HG03520 (cell line): ENCODE results near the gene PLEKHA5.
"Not testable (repeated sequence)": the region's sequence is repeated elsewhere in the genome, so short reads cannot be mapped to it uniquely, and the experiment has no call there.

ENCODE experiments used
- ATAC-seq: cut with Tn5 transposase; IDR thresholded peaks from one replicate; pipeline ENCODE4 v1.9.1; 2021; ENCODE audit warnings: mild to moderate bottlenecking, moderate library complexity; ENCODE audit not compliant: unreplicated experiment

PLEKHA5 gene, protein sequence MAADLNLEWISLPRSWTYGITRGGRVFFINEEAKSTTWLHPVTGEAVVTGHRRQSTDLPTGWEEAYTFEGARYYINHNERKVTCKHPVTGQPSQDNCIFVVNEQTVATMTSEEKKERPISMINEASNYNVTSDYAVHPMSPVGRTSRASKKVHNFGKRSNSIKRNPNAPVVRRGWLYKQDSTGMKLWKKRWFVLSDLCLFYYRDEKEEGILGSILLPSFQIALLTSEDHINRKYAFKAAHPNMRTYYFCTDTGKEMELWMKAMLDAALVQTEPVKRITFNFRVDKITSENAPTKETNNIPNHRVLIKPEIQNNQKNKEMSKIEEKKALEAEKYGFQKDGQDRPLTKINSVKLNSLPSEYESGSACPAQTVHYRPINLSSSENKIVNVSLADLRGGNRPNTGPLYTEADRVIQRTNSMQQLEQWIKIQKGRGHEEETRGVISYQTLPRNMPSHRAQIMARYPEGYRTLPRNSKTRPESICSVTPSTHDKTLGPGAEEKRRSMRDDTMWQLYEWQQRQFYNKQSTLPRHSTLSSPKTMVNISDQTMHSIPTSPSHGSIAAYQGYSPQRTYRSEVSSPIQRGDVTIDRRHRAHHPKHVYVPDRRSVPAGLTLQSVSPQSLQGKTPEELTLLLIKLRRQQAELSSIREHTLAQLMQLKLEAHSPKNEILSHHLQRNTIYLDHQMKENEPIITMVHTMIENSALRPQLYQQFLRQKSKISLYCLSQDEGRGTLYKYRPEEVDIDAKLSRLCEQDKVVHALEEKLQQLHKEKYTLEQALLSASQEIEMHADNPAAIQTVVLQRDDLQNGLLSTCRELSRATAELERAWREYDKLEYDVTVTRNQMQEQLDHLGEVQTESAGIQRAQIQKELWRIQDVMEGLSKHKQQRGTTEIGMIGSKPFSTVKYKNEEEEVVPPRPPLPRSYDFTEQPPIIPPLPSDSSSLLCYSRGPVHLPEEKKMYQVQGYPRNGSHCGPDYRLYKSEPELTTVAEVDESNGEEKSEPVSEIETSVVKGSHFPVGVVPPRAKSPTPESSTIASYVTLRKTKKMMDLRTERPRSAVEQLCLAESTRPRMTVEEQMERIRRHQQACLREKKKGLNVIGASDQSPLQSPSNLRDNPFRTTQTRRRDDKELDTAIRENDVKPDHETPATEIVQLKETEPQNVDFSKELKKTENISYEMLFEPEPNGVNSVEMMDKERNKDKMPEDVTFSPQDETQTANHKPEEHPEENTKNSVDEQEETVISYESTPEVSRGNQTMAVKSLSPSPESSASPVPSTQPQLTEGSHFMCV

GRCh38 chr12:19129486-19130223 lies at the start of gene PLEKHA5:
PLEKHA5 (plus strand) TSS chr12:19129733; CDS start chr12:19129800, 67 bp downstream.
- no peak for ATAC-seq

DNA sequence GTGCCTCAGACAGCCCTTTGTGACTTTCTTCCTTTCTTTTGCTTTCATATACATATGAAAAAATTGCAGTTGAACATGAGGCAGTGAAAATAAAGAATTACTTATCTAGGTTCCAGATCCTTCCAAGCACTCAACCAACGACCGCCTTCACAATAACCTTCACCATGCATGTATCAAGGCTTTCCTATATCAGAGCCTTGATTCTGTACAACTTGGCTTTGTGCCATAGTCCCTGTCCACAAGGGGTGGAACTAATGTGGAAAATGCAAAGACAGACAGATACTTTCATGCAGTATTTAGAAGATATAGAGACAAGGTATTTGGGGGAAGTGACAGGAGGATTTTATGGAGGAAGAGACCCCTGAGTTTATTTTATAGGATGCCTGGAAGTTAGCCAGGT lies 48.6 kb upstream of the PLEKHA5 start:
- no peak for ATAC-seq

GRCh38 chr12:19082365-19082911 lies 47.1 kb upstream of the PLEKHA5 start:
- no peak for ATAC-seq

- no peak for ATAC-seq
These were observed 45.0 kb upstream of the PLEKHA5 start for GRCh38 chr12:19084547-19084946.

DNA sequence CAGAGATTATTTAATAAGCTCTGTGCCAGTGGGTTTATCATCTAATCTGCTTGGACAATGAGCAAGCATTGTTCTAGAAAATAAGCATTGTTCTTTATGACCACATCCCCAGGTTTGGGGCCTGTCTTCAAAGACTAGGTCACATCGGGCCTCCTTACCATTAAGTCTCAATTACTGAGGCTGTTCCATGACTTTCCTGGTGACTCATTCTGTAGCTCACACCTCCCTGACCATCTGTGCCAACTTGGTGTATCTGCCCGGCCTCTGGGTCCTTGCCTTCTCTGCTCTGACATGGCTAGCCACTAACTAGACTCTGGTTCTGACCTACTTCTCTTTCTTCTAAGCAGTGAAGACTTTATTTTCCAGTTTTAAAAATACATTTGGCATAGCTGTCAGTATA lies 44.4 kb upstream of the PLEKHA5 start:
- ATAC-seq, result no peak

DNA sequence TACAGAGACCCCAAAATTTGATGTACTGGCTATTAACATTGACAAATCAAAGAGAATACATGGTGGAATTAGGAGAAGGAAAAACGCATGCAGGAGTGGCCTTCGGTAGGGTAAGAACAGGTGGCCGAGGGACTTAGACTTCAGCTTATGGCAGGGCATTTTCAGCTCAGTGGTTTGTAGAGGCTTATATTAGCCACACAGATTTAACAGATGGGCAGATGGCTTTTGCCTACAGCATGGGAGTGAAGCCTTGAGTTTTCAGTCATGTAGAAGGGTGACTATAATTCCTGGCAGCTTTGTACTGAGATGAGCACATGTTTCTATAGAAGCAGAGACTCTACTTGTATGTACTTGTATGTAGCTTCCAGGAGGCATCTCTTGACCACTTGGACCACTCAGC lies 40.9 kb upstream of the PLEKHA5 start:
- ATAC-seq, result no peak

GRCh38 chr12:19092482-19092881 lies 37.1 kb upstream of the PLEKHA5 start:
- not testable (repeated sequence) for ATAC-seq

DNA sequence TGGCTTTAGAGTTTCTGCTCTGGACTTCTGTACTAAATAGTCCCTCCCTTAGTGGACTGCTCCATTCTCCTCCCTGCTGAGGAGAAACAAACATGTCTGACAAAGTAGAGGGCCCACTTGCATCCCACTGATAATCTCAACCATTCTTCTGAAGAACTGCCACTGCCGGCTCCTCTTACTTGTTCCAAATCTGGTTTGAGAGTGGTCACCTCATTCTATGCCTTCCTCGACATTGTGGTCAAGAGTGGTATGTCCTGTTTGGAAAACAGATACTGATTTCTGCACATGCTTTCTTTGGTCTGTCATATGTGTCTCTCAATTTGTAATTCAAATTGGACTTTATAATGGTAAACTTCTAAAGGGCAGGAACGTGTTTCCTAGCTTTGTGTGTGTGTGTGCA lies 36.3 kb upstream of the PLEKHA5 start:
- ATAC-seq, result no peak

- no peak for ATAC-seq
These were observed 34.2 kb upstream of the PLEKHA5 start for GRCh38 chr12:19095331-19095730.

GRCh38 chr12:19095756-19096480 lies 33.6 kb upstream of the PLEKHA5 start:
- no peak for ATAC-seq

GRCh38 chr12:19105463-19105862 lies 24.1 kb upstream of the PLEKHA5 start:
- ATAC-seq, result no peak

GRCh38 chr12:19107750-19108149 lies 21.8 kb upstream of the PLEKHA5 start:
- no peak for ATAC-seq

DNA sequence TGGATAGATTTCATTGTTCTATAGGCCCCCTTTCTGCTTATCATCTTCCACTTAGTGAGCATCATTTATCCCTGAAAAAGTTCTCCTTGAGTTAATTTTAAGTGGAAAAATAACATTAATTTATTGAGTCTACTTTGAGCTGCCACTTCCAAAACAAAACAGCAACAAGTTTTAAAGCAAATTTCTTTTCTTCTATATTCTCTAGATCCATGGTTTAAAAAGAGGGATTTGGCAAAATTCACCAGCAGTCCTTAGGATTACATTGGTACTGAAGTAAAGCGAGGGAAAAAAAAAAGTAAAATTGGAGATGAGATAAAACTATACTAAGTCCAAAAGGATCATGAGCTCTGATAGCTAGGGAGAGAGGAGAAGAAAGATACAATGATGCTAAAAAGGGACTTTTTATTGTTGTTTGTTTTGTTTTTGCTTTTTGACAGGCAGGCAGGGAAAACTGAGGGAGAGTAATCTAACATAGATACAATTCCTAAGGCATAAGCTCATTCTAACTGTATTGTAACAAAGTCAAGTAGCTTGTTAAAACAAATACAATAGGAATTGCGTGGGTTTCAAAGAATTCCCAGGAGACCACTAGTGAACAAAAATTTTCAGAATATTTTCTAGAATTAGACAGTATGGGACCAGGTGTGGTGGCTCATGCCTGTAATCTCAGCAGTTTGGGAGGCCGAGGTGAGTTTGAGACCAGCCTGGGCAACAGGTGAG lies 19.2 kb upstream of the PLEKHA5 start:
- no peak for ATAC-seq

DNA sequence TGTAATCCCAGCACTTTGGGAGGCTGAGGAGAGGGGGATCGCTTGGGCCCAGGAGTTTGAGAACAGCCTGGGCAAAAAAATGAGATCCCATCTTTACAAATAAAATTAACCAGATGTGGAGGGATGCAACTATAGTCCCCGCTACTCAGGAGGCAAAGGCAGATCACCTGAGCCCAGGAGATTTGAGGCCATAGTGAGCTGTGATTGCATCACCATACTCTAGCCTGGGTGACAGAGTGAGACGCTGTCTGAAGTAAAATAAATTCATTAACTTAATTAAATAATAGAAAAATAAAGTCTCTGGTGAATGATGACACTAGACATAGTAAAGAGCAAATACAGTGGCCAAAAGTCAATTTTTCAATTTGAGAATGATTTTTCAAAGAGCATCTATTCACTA lies 16.1 kb upstream of the PLEKHA5 start:
- no peak for ATAC-seq

GRCh38 chr12:19115285-19115684 lies 14.2 kb upstream of the PLEKHA5 start:
- no peak for ATAC-seq

DNA sequence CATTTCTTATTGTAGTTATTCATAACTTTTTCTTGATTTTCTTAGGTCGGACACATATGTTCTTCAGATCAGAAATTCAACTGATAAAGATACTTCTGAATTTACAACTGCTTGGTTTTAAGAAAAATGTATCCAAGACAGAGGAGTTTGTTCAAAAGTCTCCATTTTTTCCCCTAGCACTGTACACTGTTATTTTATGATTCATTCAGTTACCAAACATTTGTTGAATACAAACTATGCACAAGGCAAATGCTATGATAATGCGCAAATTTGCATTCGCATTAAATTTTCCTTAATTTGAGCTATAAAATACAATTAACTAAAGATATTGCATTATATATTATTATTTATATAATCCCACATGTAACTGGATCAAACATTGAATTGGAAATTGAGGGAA lies 10.1 kb upstream of the PLEKHA5 start:
- no peak for ATAC-seq

DNA sequence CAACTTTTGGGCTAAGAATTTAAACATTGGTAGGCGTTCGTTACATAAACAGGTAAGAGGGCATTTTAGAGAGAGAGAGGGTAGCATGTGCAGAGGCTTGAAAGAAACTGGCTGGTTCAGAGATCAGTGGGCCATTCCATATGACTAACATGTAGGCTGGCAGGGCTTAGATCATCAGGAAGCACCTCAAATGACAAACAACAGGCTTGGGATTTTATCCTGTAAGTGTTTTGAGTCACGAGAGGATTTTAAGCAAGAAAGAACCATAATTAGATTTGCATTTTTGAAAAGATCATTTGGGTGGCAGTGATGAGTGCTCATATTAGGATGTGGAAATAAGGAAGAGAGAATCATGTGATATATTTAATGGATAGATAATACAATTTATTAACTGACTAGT lies 8.7 kb upstream of the PLEKHA5 start:
- no peak for ATAC-seq

DNA sequence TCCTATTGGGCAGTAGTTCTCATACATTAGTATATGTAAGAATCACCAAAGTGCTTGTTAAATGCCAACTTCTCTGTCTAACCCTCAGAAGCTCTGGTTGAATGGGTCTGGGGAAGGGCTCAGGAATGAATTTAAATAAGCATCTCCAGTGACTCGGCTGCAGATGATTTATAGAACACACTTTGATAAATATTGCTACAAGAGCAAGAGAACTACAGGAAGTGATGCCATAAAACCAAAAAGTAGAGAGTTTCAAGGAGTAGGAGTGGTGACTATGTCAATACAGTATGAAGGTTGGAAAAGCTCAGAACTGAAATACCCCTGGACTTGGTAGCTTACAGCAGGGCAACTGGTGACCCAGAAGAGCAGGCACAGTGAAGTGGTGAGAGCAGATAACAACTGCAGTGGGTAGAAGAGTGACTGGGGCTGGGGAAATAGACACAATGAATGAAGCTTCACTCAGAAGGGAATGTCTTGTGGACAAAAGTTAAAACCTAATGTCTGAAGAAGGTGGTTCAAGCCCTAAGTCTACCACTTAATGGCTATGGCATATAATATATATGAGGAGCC lies 8.0 kb upstream of the PLEKHA5 start:
- no peak for ATAC-seq

- ATAC-seq, result no peak
These were observed 4.2 kb upstream of the PLEKHA5 start for GRCh38 chr12:19125325-19125724.
